ENCODE results near the gene DNAJC30.

The DNAJC30 gene

GRCh38 chr7:73707045-73707631 lies 23.9 kb upstream of the DNAJC30 start:
- no peak for DNase-seq (ENCODE audit: low read depth)

- DNase-seq (ENCODE audit: low read depth), result no peak
Measured at GRCh38 chr7:73706126-73707044, 23.1 kb upstream of the DNAJC30 start.

- DNase-seq (ENCODE audit: low read depth), result no peak
Measured at GRCh38 chr7:73705551-73705920, 22.3 kb upstream of the DNAJC30 start.

GRCh38 chr7:73704640-73705550 lies 21.6 kb upstream of the DNAJC30 start:
- peak; percentile 37 for DNase-seq (ENCODE audit: low read depth)

GRCh38 chr7:73703757-73704639 lies 20.7 kb upstream of the DNAJC30 start:
- DNase-seq (ENCODE audit: low read depth), result peak; percentile 52

GRCh38 chr7:73703225-73703624 lies 20.0 kb upstream of the DNAJC30 start:
- DNase-seq (ENCODE audit: low read depth), result no peak

GRCh38 chr7:73702665-73703064 lies 19.4 kb upstream of the DNAJC30 start:
- DNase-seq (ENCODE audit: low read depth), result no peak

- DNase-seq (ENCODE audit: low read depth), result no peak
Measured at GRCh38 chr7:73702226-73702625, 19.0 kb upstream of the DNAJC30 start.

GRCh38 chr7:73701357-73701995 lies 18.2 kb upstream of the DNAJC30 start:
- peak; percentile 56 for DNase-seq (ENCODE audit: low read depth)

- DNase-seq (ENCODE audit: low read depth), result no peak
Measured at GRCh38 chr7:73700581-73701134, 17.4 kb upstream of the DNAJC30 start.

GRCh38 chr7:73700069-73700423 lies 16.8 kb upstream of the DNAJC30 start:
- DNase-seq (ENCODE audit: low read depth), result no peak

- no peak for DNase-seq (ENCODE audit: low read depth)
Measured at GRCh38 chr7:73699370-73700068, 16.3 kb upstream of the DNAJC30 start.

GRCh38 chr7:73698410-73698809 lies 15.2 kb upstream of the DNAJC30 start:
- no peak for DNase-seq (ENCODE audit: low read depth)

- DNase-seq (ENCODE audit: low read depth), result no peak
Measured at GRCh38 chr7:73696372-73696771, 13.1 kb upstream of the DNAJC30 start.

GRCh38 chr7:73690646-73691045 lies 7.4 kb upstream of the DNAJC30 start:
- DNase-seq (ENCODE audit: low read depth), result no peak

- DNase-seq (ENCODE audit: low read depth), result no peak
Measured at GRCh38 chr7:73688288-73688687, 5.0 kb upstream of the DNAJC30 start.

- DNase-seq (ENCODE audit: low read depth), result no peak
Measured at GRCh38 chr7:73685311-73685710, 2.1 kb upstream of the DNAJC30 start.

GRCh38 chr7:73683788-73684693 lies 788 bp upstream of the DNAJC30 start:
- DNase-seq (ENCODE audit: low read depth), result no peak

- no peak for DNase-seq (ENCODE audit: low read depth)
Measured at GRCh38 chr7:73682745-73683055, 553 bp downstream of the DNAJC30 start.

All from amniotic epithelial cell (primary cell).